ENCODE data around the gene ATP9A.

DNA sequence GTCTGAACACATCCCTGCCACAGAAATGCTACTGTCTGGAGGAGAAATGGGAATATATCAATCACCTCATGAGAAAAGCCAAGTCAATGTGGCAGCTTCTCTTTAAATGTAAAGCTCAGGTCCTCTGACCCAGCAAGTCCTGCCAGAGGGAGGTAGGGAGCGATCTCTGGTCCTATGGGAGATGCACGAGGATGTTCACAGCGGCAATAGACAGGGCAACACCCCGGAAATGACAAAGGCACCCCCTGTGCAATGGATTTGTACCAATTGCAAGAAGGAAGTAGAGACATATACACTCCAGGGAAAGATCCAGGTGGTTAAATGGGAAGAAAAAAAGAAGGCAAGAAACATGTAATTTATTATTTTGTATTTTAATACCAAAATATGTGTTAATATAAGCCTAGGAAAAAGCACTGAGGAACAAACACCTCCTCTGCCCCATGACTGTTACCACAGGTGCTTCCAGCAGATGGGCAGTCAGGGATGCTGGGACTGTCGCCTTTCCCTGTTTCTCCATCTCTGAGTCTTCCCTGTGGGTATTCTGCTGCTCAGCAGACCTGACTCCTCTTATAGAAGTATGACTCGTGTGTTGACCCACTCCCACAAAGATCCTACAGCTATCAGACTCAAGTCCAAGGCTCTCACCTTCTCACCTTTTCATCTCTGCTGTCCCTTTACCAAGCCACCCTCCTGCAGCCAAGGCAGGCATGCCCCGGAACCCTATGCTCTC lies 20.8 kb downstream of the ATP9A start:
- TF ChIP-seq, protein P1, sequence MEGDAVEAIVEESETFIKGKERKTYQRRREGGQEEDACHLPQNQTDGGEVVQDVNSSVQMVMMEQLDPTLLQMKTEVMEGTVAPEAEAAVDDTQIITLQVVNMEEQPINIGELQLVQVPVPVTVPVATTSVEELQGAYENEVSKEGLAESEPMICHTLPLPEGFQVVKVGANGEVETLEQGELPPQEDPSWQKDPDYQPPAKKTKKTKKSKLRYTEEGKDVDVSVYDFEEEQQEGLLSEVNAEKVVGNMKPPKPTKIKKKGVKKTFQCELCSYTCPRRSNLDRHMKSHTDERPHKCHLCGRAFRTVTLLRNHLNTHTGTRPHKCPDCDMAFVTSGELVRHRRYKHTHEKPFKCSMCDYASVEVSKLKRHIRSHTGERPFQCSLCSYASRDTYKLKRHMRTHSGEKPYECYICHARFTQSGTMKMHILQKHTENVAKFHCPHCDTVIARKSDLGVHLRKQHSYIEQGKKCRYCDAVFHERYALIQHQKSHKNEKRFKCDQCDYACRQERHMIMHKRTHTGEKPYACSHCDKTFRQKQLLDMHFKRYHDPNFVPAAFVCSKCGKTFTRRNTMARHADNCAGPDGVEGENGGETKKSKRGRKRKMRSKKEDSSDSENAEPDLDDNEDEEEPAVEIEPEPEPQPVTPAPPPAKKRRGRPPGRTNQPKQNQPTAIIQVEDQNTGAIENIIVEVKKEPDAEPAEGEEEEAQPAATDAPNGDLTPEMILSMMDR (tag by site-specific recombination; IDR thresholded peaks at IDR 0.05), result no peak
- TF ChIP-seq ZNF202 (tag by site-specific recombination; IDR thresholded peaks at IDR 0.05; ENCODE audit: borderline replicate concordance) (no peak), YY1 (tag by site-specific recombination; IDR thresholded peaks at IDR 0.05) (no peak), BCL11B (tag by site-specific recombination; IDR thresholded peaks at IDR 0.05; ENCODE audit: low read depth) (no peak), GLI2 (tag by site-specific recombination; IDR thresholded peaks at IDR 0.05; ENCODE audit: borderline replicate concordance, low read depth) (no peak)
- TF ChIP-seq, protein P2, sequence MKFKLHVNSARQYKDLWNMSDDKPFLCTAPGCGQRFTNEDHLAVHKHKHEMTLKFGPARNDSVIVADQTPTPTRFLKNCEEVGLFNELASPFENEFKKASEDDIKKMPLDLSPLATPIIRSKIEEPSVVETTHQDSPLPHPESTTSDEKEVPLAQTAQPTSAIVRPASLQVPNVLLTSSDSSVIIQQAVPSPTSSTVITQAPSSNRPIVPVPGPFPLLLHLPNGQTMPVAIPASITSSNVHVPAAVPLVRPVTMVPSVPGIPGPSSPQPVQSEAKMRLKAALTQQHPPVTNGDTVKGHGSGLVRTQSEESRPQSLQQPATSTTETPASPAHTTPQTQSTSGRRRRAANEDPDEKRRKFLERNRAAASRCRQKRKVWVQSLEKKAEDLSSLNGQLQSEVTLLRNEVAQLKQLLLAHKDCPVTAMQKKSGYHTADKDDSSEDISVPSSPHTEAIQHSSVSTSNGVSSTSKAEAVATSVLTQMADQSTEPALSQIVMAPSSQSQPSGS (tag by site-specific recombination; IDR thresholded peaks at IDR 0.05; ENCODE audit: low read depth), result no peak

Data from HEK293 (cell line).